D721Med (cell line): ENCODE measurements around the gene FTCD.

ENCODE experiments used
- DNase-seq: peaks from one replicate; pipeline ENCODE4 v3.0.0; 2011; ENCODE audit warnings: low spot score; ENCODE audit not compliant: insufficient read length
- FAIRE-seq: peaks from 2 replicates; lab custom pipeline; 2011; peaks lifted over from hg19 to GRCh38; lab: Jason Lieb, UNC
- TF ChIP-seq, protein P1 (sequence below): IDR thresholded peaks from 2 replicates; pipeline ENCODE4 v1.5.1; 2012; ENCODE audit warnings: mild to moderate bottlenecking, control low read depth; ENCODE audit not compliant: insufficient read depth; ENCODE audit errors: missing control alignments

Gene FTCD

GRCh38 chr21:46117586-46118315, 37.6 kb downstream of the FTCD start:
- DNase-seq, result peak; percentile 10
- TF ChIP-seq, protein P1, sequence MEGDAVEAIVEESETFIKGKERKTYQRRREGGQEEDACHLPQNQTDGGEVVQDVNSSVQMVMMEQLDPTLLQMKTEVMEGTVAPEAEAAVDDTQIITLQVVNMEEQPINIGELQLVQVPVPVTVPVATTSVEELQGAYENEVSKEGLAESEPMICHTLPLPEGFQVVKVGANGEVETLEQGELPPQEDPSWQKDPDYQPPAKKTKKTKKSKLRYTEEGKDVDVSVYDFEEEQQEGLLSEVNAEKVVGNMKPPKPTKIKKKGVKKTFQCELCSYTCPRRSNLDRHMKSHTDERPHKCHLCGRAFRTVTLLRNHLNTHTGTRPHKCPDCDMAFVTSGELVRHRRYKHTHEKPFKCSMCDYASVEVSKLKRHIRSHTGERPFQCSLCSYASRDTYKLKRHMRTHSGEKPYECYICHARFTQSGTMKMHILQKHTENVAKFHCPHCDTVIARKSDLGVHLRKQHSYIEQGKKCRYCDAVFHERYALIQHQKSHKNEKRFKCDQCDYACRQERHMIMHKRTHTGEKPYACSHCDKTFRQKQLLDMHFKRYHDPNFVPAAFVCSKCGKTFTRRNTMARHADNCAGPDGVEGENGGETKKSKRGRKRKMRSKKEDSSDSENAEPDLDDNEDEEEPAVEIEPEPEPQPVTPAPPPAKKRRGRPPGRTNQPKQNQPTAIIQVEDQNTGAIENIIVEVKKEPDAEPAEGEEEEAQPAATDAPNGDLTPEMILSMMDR, result no peak
- no peak for FAIRE-seq

DNA sequence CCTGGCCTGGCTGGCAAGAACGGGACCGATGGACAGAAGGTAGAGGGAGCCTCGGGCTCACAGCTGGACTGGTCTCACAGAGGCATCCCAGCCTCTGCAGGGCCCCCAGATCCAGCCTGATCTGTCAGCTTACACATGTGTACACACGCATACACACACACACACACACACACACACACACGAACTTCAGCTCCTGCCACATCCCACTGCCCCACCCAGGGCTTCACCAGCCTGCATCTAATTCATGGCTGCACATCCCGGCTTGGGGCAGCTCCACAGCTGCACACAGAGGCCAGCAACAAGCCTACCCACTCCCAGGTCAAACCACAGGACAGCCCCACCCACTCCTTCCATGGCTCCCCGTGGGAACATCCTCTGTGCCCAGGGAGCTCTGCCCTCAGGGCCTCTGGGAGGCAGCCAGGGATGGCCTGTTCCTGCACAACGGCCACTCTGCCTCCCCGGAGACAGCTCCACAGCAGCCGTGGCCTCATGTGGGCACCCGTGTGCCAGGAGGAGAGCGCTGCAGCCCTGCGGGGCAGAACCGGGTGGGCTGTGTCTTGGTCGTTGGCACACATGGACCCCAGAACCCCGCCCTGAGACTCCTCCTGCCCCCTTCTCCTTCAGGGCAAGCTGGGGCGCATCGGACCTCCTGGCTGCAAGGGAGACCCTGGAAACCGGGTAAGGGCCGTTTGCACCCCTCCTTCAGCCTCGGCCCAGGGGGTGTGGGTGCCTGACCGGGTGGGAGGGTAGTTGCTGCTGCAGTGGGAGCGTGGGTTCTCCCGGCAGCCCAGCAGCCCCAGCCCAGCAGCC, 38.4 kb downstream of the FTCD start:
- peak; percentile 11 for DNase-seq
- FAIRE-seq, result no peak
- TF ChIP-seq, protein P1, result no peak

- FAIRE-seq, result no peak
- TF ChIP-seq, protein P1, result no peak
- DNase-seq, result peak; percentile 10
Observed at GRCh38 chr21:46116189-46116775, 39.1 kb downstream of the FTCD start.

DNA sequence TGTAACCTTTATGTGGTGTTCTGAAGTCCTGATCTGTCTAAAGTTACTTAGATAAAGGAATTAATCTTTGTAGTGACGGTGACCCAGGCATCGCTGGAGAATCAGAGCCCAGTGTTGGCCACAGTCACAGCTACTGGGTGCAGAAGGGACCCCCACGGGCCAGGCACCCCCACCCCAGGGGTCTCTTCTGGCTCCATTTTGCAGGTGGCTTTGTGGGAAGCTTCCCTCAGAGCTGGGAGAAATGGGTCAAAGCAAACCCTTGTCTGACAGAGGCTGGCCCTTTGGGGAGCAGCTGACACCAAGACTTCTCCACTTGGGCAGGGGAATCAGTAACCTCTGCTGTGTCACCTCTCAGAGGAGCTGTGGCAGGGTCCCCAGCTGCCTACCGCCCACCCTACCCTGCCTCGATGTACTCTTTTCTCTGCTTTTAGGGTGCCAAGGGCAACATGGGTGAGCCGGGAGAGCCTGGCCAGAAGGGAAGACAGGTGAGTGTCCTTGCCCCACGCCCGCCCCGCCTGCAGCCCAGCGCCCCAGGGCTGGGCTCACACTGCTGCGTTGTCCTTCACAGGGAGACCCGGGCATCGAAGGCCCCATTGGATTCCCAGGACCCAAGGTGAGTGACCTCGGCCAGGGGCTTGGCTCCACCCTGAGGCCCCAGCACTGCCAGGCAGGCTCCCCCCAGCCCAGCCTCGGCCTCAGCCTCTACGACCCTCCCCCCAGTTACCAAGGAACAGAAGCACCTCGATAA, 39.8 kb downstream of the FTCD start:
- FAIRE-seq (no peak), DNase-seq (peak; percentile 16)
- TF ChIP-seq, protein P1, result no peak

- FAIRE-seq, result no peak
- TF ChIP-seq, protein P1, result no peak
- DNase-seq, result no peak
Observed at GRCh38 chr21:46114963-46115362, 40.4 kb downstream of the FTCD start.

DNA sequence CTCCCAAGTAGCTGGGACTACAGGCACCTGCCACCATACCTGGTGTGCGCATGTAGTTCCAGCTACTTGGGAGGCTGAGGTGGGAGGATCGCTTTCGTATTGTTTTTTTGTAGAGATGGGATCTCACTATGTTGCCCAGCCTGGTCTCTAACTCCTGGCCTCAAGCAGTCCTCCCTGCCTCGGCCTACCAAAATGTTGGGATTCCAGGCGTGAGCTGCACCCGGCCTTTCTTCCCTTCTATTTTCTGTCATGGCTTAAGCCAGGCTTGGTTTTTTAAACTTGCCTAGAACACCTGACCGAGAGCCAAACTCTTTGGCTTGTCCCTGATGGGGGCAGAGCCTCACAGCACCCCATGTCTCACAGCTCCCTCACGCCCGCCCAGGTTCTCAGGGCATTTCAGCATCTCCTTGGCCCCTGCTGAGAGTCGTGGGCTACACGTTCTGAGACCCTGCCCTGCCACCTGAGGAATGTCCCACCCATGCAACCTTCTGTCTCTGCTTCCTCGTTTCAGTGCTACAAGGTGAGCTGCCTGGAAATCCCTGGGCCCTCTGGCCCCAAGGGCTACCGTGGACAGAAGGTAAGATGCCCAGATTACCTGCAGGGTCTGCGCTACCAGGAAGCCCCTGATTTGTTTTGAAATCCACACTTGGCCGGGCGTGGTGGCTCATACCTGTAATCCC, 41.7 kb downstream of the FTCD start:
- FAIRE-seq (no peak), DNase-seq (no peak)
- TF ChIP-seq, protein P1, result no peak
